ENCODE results near the gene ARSI. TPM values are rescaled to one million over a fixed set of nuclear protein-coding genes. Genes with fewer than 3 reads are reported as not detected.

Gene ARSI
- total and polyA plus RNA-seq, 7 donors = 0.15 to 0.45 TPM; not detected in 5

DNA sequence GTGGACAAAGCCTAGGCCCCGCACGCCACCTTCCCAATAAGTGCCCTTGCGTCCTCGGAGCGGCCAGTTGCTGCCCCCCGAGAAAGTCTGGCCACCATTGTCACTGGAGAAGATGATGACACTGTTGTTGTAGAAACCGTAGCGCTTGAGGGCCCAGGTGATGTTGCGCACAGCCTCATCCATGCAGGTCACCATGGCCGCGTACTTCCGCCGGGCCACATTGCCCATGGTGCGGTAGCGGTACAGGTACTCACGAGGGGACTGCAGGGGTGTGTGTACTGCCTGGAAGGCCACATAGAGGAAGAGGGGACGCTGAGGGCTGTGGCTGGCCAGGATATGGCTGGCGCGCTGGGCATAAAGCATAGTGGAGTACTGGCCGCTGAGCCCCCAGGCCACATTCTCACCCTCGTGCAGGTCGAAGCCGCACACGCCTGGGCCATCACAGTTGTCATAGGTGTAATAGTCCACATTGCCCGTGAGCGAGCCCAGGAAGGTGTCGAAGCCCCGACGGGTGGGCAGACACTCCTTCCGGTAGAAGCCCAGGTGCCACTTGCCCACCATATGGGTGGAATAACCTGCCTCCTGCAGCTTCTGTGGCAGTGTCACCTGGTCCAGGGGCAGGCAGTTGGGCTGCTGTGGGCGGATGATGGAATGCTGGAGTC, 4.6 kb downstream of the ARSI start:
- DNase-seq = no peak
- TF ChIP-seq, protein P1, sequence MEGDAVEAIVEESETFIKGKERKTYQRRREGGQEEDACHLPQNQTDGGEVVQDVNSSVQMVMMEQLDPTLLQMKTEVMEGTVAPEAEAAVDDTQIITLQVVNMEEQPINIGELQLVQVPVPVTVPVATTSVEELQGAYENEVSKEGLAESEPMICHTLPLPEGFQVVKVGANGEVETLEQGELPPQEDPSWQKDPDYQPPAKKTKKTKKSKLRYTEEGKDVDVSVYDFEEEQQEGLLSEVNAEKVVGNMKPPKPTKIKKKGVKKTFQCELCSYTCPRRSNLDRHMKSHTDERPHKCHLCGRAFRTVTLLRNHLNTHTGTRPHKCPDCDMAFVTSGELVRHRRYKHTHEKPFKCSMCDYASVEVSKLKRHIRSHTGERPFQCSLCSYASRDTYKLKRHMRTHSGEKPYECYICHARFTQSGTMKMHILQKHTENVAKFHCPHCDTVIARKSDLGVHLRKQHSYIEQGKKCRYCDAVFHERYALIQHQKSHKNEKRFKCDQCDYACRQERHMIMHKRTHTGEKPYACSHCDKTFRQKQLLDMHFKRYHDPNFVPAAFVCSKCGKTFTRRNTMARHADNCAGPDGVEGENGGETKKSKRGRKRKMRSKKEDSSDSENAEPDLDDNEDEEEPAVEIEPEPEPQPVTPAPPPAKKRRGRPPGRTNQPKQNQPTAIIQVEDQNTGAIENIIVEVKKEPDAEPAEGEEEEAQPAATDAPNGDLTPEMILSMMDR (IDR thresholded peaks at IDR 0.05) = no peak
- no peaks in the 10 kb centered on the region for H3K9me3 ChIP-seq
- H3K4me3 ChIP-seq = no peak overlapping the region
- intact Hi-C loops (cut with DNase I) = no loop called here
- H3K27me3 ChIP-seq (ENCODE audit: insufficient read depth in 3 of 3, low read length in 2 of 3) = peaks cover 0 to 12% (median 6%) of the 10 kb centered on the region in 3 donors
- H3K27ac ChIP-seq = no peak overlapping the region
- no peaks in the 10 kb centered on the region for H3K36me3 ChIP-seq (ENCODE audit: insufficient read depth in 1 of 2, low read depth in 1 of 2)
- ATAC-seq = no peak
- WGBS, 3 donors = 96 to 97% (median 97%) methylated on average over 31 of the region's 31 CpGs
- peaks cover 12% of the 10 kb centered on the region for H3K4me1 ChIP-seq

DNA sequence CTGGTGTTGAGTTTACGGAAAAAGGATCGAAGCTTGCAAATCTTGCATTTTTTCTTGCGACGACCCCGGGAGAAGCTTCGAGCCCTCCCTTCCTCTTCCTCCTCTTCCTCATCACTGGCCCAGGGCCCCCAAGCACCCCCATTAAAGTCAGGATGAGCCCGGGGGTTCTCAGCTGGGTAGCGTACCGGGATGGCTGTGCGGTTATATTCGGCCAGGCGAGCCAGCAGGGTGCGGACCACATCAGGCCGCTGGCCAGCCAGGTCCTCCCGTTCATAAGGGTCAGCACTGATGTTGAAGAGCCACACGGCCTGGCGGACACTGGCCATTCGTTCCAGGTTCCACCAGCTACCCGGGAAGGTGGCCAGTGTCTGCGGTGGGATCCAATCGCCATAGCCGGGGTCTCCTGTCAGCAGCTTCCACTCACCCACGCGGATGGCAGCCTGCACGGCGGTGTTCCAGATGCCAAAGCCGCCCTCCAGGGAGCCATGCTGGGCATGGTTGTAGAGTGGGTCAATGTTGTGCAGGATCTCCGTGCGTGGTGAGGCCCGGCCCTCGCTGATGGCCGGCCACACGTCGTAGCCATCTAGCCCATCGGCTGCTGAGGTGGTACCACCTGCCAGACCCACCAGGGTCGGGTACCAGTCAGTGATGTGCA, 5.3 kb downstream of the ARSI start:
- no peak for ATAC-seq
- Histone ChIP-seq H3K4me3 (no peak overlapping the region), H3K4me1 (peaks cover 5% of the 10 kb centered on the region), H3K27ac (no peak overlapping the region), H3K9me3 (no peaks in the 10 kb centered on the region), H3K27me3 (ENCODE audit: insufficient read depth in 3 of 3, low read length in 2 of 3) (peaks cover 0 to 10% (median 4%) of the 10 kb centered on the region in 3 donors), H3K36me3 (ENCODE audit: insufficient read depth in 1 of 2, low read depth in 1 of 2) (no peaks in the 10 kb centered on the region)
- intact Hi-C loops (cut with DNase I) = no loop called here
- 94 to 96% (median 94%) methylated on average over 36 of the region's 36 CpGs for WGBS, 3 donors
- no peak for DNase-seq
- TF ChIP-seq, protein P1 (IDR thresholded peaks at IDR 0.05) = no peak

DNA sequence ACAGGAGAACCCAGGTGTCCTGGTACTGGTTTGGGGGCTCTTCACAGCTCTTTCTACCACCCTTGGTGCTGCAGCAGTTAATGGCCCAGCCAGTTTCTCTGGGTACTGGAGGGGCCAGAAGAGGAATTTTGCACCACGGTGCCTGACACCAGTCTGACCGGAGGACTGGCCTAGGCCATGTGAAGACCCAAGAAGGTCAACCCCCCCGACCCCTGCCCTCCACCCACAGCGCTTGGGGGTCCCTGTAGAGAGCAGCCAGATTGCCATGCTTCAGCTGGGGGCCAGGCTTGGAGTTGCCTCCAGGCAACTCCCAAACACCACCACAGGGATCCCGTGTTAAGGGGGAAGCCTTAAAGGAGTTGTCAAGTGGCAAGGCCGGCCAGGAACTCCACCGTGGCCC, 6.2 kb downstream of the ARSI start:
- TF ChIP-seq, protein P1 (IDR thresholded peaks at IDR 0.05) = no peak
- DNase-seq = no peak
- H3K27me3 ChIP-seq (ENCODE audit: insufficient read depth in 3 of 3, low read length in 2 of 3) = peaks cover 0 to 2% (median 0%) of the 10 kb centered on the region in 3 donors
- H3K4me1 ChIP-seq = no peaks in the 10 kb centered on the region
- no peak for ATAC-seq
- no peaks in the 10 kb centered on the region for H3K9me3 ChIP-seq
- no peak overlapping the region for H3K27ac ChIP-seq
- H3K36me3 ChIP-seq (ENCODE audit: insufficient read depth in 1 of 2, low read depth in 1 of 2) = no peaks in the 10 kb centered on the region
- 92 to 96% (median 95%) methylated on average over 7 of the region's 7 CpGs for WGBS, 3 donors
- no peak overlapping the region for H3K4me3 ChIP-seq
- intact Hi-C loops (cut with DNase I) = no loop called here

DNA sequence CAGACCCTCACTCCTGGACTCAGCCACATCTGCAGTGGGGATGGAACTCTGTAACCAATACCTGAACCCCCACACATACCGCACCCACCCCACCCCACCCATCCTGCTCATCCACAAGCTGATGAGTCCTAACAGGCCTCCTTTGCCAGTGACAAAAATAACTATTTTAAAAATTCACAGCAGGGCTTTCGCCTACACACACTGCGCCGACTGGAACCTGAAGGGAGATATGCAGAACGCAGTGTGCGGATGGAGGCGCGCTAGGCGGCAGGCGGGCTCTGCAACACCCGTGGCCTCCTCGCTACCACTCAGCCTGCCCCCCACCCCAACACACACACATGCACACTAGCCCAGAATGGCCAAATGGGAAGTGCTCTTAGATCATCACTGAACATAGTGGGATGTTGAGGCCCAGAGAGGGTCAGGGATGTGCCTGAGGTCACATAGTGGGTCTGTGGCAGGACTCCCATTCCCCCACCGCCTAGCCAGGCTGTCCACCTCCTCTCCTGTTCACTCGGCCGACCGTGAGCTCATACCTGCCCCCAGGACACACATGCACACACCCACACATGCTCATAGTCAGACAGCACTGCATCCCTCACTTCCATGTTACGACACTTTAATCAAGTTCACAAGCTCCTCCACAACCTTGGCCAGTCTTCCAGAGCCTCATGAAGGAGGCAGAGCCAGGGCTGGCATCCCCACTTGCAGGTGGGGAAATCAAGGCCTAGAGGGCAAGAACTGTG, 6.8 kb downstream of the ARSI start:
- Histone ChIP-seq H3K4me3 (no peak overlapping the region), H3K36me3 (ENCODE audit: insufficient read depth in 1 of 2, low read depth in 1 of 2) (no peaks in the 10 kb centered on the region), H3K9me3 (no peaks in the 10 kb centered on the region), H3K27me3 (ENCODE audit: insufficient read depth in 3 of 3, low read length in 2 of 3) (no peaks in the 10 kb centered on the region), H3K27ac (no peak overlapping the region), H3K4me1 (no peaks in the 10 kb centered on the region)
- TF ChIP-seq, protein P1 (IDR thresholded peaks at IDR 0.05) = no peak
- intact Hi-C loops (cut with DNase I) = no loop called here
- DNase-seq (no peak), ATAC-seq (no peak)
- 92 to 95% (median 95%) methylated on average over 17 of the region's 17 CpGs for WGBS, 3 donors
